HL-60 (cell line): ENCODE results near the gene NIPSNAP2.
"Not testable (repeated sequence)": the region's sequence is repeated elsewhere in the genome, so short reads cannot be mapped to it uniquely, and the experiment has no call there.

Experiments used
- CTCF ChIP-seq: IDR thresholded peaks from one replicate; pipeline ENCODE4 v1.5.1; 2011; ENCODE audit warnings: low read length, control low read depth, inconsistent platforms; ENCODE audit not compliant: insufficient read depth
- GABPA ChIP-seq: IDR thresholded peaks from 2 replicates; pipeline ENCODE4 v1.6.1; 2012; ENCODE audit warnings: low read depth
- POLR2AphosphoS5 ChIP-seq: IDR thresholded peaks from 2 replicates; pipeline ENCODE4 v1.6.1; 2012; ENCODE audit warnings: low read depth
- REST ChIP-seq: IDR thresholded peaks from 2 replicates; pipeline ENCODE4 v1.6.1; 2012; ENCODE audit warnings: low read depth; ENCODE audit not compliant: insufficient replicate concordance
- SPI1 ChIP-seq: IDR thresholded peaks from 2 replicates; pipeline ENCODE4 v1.6.1; 2012; ENCODE audit warnings: low read depth, mild to moderate bottlenecking, borderline replicate concordance

- not testable (repeated sequence) for TF ChIP-seq CTCF, GABPA, SPI1, POLR2AphosphoS5, REST
These were observed 12.1 kb upstream of the NIPSNAP2 start for GRCh38 chr7:55952352-55952671.
